ENCODE results near the gene NCOA5.

NCOA5 gene

DNA sequence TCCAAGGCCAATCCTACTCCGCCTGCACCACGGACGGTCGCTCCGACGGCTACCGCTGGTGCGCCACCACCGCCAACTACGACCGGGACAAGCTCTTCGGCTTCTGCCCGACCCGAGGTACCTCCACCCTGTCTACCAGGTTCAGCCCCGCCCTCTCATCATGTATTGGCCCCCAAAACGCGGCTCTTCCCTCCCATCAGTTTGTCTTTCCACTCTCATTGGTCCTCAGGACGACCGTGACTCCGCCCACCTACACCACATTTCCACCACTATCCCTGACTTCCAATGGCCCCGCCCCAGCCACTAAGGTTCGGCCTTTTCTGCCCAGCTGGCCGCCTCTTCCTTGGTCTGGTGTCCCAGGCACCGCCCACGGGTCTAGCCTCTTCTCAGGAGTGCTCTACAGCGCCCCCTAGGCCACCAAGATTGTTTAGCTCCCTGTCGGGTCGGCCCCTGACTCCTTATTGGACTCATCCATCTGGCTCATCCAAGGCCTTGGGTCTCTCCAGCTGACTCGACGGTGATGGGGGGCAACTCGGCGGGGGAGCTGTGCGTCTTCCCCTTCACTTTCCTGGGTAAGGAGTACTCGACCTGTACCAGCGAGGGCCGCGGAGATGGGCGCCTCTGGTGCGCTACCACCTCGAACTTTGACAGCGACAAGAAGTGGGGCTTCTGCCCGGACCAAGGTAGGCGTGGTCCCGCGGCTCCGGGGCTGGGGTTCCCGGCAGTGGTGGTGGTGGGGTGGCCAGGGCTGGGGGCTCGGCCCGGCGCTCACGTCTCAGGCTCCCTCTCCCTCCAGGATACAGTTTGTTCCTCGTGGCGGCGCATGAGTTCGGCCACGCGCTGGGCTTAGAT, 77.9 kb downstream of the NCOA5 start:
- no peak for DNase-seq
